AG09319 (cell line): ENCODE results near the gene DMTF1.
"Not testable (repeated sequence)": the region's sequence is repeated elsewhere in the genome, so short reads cannot be mapped to it uniquely, and the experiment has no call there.

ENCODE experiments used
- DNase-seq: peaks from one replicate; pipeline ENCODE4 v3.0.0-alpha.2; 2010; ENCODE audit warnings: low read depth; ENCODE audit errors: extremely low read depth
- CTCF ChIP-seq: IDR thresholded peaks from 2 replicates; pipeline ENCODE4 v1.5.1; 2011; ENCODE audit warnings: low read depth, mild to moderate bottlenecking, inconsistent platforms, low read length, moderate library complexity

Gene DMTF1

GRCh38 chr7:87220734-87221215 lies 68.5 kb downstream of the DMTF1 start:
- DNase-seq = no peak
- TF ChIP-seq CTCF = no peak

GRCh38 chr7:87223666-87224065 lies 71.4 kb downstream of the DMTF1 start:
- DNase-seq = no peak
- TF ChIP-seq CTCF = no peak

GRCh38 chr7:87225696-87226095 lies 73.4 kb downstream of the DMTF1 start:
- TF ChIP-seq CTCF = no peak
- DNase-seq = no peak

- no peak for DNase-seq
- no peak for TF ChIP-seq CTCF
These were observed 74.2 kb downstream of the DMTF1 start for GRCh38 chr7:87226495-87226894.

GRCh38 chr7:87231258-87231657 lies 79.0 kb downstream of the DMTF1 start:
- no peak for TF ChIP-seq CTCF
- DNase-seq = no peak

GRCh38 chr7:87231711-87232110 lies 79.5 kb downstream of the DMTF1 start:
- no peak for TF ChIP-seq CTCF
- DNase-seq = no peak

- DNase-seq = no peak
- TF ChIP-seq CTCF = no peak
These were observed 82.7 kb downstream of the DMTF1 start for GRCh38 chr7:87234949-87235348.

- not testable (repeated sequence) for DNase-seq
These were observed 86.3 kb downstream of the DMTF1 start for GRCh38 chr7:87238464-87239051.

GRCh38 chr7:87245671-87246070 lies 93.4 kb downstream of the DMTF1 start:
- DNase-seq = not testable (repeated sequence)
